Esophagus muscularis mucosa (tissue), 4 donors: ENCODE data around the gene RBM28. TPM values are rescaled to one million over a fixed set of nuclear protein-coding genes. Genes with fewer than 3 reads are reported as not detected.

Source experiments
- DNase-seq: peaks from one replicate; pipeline ENCODE4 v3.0.0-alpha.2; 2017; ENCODE audit errors: extremely low spot score
- H3K27ac ChIP-seq, 4 donors: fragments of 200-600 bp; sonication (generic); replicated peaks in 1 of 4; 1 replicate in 3 of 4; 2 replicates in 1 of 4; pipeline ENCODE4 v1.5.1; 2016 to 2019; ENCODE audit warnings: mild to moderate bottlenecking in 1 of 4
- H3K27me3 ChIP-seq, 4 donors: fragments of 200-600 bp; sonication (generic); one replicate each; pipeline versions ENCODE4 v1.5.1 to v1.6.0; 2016 to 2019
- H3K36me3 ChIP-seq, 4 donors: fragments of 200-600 bp; sonication (generic); one replicate each; pipeline ENCODE4 v1.5.1; 2016 to 2019
- H3K4me1 ChIP-seq, 4 donors: fragments of 200-600 bp; sonication (generic); one replicate each; pipeline ENCODE4 v1.5.1; 2016 to 2019
- H3K4me3 ChIP-seq, 4 donors: fragments of 200-600 bp; sonication (generic); 1 replicate in 2 of 4; 2 replicates in 2 of 4; pipeline ENCODE4 v1.5.1; 2016 to 2019; ENCODE audit warnings: mild to moderate bottlenecking in 4 of 4, moderate library complexity in 1 of 4
- H3K9me3 ChIP-seq, 4 donors: fragments of 200-600 bp; sonication (generic); 1 replicate in 3 of 4; 2 replicates in 1 of 4; pipeline ENCODE4 v1.5.1; 2016 to 2019
- EP300 ChIP-seq: sonication (generic); formaldehyde crosslinking; IDR thresholded peaks from one replicate; pipeline ENCODE4 v1.6.1; 2017; ENCODE audit warnings: antibody characterized with exemption
- POLR2A ChIP-seq: fragments of 450-650 bp; IDR thresholded peaks from one replicate; pipeline ENCODE4 v1.6.1; 2017; ENCODE audit warnings: antibody characterized with exemption, moderate library complexity, mild to moderate bottlenecking, low read depth
- POLR2AphosphoS5 ChIP-seq, 2 donors: sonication (generic); formaldehyde crosslinking; IDR thresholded peaks; one replicate each; pipeline ENCODE4 v1.6.1; 2017; ENCODE audit warnings: antibody characterized with exemption in 2 of 2
- WGBS: methylation state at CpG from one replicate; pipeline ENCODE4 v1.1.5; 2018; 5-methylcytosine and 5-hydroxymethylcytosine counted together
- intact Hi-C: fragments of 100-400 bp; cut with DNase I; formaldehyde crosslinking; loops from one replicate; pipeline ENCODE4 v1.15.1; 2023
- total RNA-seq, 4 donors: library from RNA; depleted of rRNA; stranded (reverse); fragments of >200 nt; gene quantifications; one replicate each; pipeline versions ENCODE4 v1.1.0 to v1.2.1, GENCODE V29; 2016
- TF ChIP-seq, protein P1 (sequence below), 3 experiments: fragments of 200-600 bp in 2 of 3; fragments of 450-650 bp in 1 of 3; sonication (generic) in 2 of 3; IDR thresholded peaks; one replicate each; pipeline ENCODE4 v1.5.1; 2017 to 2019; ENCODE audit warnings: antibody characterized with exemption in 3 of 3, mild to moderate bottlenecking in 2 of 3, moderate library complexity in 1 of 3

RBM28 gene
- total RNA-seq, 4 donors from 2014 or later, result 13.3 to 16.6 (median 15.0) TPM

DNA sequence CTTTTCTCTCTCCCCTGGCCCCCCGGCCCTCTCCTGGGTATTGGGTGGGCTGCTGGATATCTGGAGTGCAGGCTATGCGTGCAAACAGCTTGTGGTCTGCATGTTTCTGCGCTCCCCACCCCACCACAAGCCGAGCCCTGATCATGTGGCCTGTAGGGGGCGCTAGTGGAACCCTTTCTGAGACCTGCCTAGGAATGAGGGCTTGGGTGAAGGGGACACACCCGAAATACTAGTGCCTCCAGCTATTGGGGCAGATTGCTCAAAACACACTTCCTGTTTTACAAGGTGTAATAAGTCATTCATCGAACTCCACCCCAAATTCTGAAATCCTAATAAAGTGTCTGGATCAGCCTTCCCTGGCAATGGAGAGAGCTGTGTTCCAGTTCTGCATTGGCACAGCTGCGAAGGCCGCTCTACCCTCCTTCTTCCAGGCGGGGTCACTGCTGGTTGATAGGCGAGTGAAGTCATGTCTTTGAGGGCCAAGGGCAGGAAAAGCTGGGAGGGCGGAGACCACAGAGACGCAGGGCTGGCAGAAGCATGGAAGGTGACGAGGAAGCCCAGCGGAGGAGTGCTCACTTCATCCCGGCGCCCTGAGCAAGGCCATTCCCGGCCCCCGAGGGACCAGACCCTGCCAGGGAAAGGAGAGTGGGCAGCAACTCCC lies 37.6 kb upstream of the RBM28 start:
- Histone ChIP-seq H3K4me1 (peaks cover 0 to 6% (median 0%) of the 10 kb centered on the region in 4 donors), H3K4me3 (no peak overlapping the region), H3K36me3 (no peaks in the 10 kb centered on the region), H3K27ac (no peak overlapping the region), H3K27me3 (peaks cover 0 to 13% (median 0%) of the 10 kb centered on the region in 4 donors), H3K9me3 (no peaks in the 10 kb centered on the region)
- no peak for DNase-seq
- intact Hi-C loops, result no loop called here
- no peak for TF ChIP-seq POLR2AphosphoS5 (IDR thresholded peaks at IDR 0.05)
- TF ChIP-seq, protein P1, sequence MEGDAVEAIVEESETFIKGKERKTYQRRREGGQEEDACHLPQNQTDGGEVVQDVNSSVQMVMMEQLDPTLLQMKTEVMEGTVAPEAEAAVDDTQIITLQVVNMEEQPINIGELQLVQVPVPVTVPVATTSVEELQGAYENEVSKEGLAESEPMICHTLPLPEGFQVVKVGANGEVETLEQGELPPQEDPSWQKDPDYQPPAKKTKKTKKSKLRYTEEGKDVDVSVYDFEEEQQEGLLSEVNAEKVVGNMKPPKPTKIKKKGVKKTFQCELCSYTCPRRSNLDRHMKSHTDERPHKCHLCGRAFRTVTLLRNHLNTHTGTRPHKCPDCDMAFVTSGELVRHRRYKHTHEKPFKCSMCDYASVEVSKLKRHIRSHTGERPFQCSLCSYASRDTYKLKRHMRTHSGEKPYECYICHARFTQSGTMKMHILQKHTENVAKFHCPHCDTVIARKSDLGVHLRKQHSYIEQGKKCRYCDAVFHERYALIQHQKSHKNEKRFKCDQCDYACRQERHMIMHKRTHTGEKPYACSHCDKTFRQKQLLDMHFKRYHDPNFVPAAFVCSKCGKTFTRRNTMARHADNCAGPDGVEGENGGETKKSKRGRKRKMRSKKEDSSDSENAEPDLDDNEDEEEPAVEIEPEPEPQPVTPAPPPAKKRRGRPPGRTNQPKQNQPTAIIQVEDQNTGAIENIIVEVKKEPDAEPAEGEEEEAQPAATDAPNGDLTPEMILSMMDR (IDR thresholded peaks at IDR 0.05), result peak in 2 of 3 experiments; percentile 7 to 21
- 72% methylated on average over 19 of the region's 19 CpGs for WGBS

DNA sequence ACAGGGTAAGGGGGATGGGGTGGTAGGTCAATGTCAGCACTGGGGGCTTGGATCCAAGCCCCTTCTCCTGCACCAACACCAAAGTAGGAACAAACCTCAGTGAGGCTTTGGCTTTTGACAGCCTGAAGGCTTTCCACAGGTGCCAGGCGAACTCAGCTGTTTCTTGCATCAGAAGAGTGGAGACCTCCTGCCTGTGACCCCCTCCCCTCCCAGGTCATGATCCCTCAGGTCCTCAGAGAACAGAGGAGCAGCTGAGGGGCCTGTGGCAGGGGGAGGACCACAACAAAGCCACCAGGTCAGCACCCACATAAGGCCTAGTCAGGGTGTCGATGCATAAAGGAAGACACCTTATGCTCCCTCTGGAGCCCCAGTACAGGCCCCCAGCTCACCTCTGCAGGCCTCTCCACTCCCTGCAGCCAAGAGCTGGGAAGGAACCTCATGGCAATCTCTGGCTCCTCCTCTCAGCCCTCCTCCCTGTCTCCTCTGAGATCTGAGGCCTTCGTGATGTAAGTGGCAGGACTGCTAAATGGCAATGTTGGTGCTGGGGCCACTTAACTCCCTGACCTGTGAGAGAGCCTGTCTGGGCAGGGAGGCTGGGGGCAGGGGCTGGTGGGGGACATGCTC lies 36.9 kb upstream of the RBM28 start:
- Histone ChIP-seq H3K9me3 (no peaks in the 10 kb centered on the region), H3K4me1 (peaks cover 0 to 6% (median 0%) of the 10 kb centered on the region in 4 donors), H3K4me3 (no peak overlapping the region), H3K36me3 (no peaks in the 10 kb centered on the region), H3K27ac (no peak overlapping the region), H3K27me3 (peaks cover 0 to 13% (median 0%) of the 10 kb centered on the region in 4 donors)
- intact Hi-C loops, result no loop called here
- 89% methylated on average over 3 of the region's 3 CpGs for WGBS
- TF ChIP-seq EP300 (no peak), POLR2A (no peak), POLR2AphosphoS5 (IDR thresholded peaks at IDR 0.05) (no peak)
- TF ChIP-seq, protein P1 (IDR thresholded peaks at IDR 0.05), result no peak
- no peak for DNase-seq

DNA sequence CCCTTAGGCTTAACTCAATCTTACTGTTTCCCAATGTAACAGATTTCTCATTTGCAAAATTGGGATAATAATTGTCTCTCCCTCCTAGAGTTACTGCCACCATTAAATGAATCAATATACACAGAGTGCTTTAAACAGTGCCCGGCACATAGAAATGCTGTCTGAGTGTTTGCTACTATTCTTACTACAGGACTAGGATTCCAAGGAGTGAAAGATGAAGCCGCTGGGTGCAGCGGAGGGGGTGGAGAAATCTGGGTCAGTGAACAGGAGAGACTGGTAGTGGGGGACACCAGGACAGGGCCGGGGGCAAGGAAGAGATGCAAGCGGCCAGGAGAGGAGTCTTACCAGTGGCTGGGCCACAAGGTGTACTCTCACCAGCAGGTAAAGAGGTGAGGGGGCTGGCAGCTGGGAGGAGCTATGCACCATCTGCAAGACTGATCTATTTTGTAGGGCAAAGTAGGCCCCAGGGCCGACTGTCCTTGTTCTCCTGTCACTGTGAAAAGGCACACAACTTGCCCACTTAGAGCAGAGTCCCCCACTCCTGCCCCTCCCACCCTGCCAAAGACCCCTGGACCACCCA lies 36.3 kb upstream of the RBM28 start:
- no peaks in the 10 kb centered on the region for H3K36me3 ChIP-seq
- H3K4me1 ChIP-seq, result peaks cover 0 to 6% (median 0%) of the 10 kb centered on the region in 4 donors
- H3K4me3 ChIP-seq, result no peak overlapping the region
- H3K27ac ChIP-seq, result no peak overlapping the region
- DNase-seq, result no peak
- peaks cover 0 to 13% (median 0%) of the 10 kb centered on the region in 4 donors for H3K27me3 ChIP-seq
- WGBS, result 94% methylated on average over 5 of the region's 6 CpGs
- intact Hi-C loops, result no loop called here
- TF ChIP-seq EP300 (no peak), POLR2AphosphoS5 (IDR thresholded peaks at IDR 0.05) (no peak), POLR2A (no peak)
- TF ChIP-seq, protein P1 (IDR thresholded peaks at IDR 0.05), result no peak
- no peaks in the 10 kb centered on the region for H3K9me3 ChIP-seq

DNA sequence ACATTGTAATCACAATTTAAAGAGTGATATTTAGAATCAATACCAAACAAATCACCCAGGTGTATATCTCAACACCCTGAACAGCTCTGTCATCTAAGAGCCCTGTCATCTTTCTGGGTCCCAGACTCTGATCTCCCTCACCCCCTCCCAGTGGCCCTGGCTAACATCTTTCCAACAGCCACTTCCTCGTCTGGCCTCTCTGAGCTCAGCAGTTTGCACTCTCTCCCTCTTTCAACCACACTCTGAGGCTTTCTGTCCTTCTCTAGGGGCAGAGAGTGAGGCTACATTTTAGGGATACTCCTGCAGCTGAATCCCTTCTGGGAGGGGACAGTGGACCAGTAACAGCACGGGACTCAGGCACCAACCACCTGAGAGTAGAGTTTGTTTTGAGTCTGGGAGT lies 34.9 kb upstream of the RBM28 start:
- Histone ChIP-seq H3K9me3 (no peaks in the 10 kb centered on the region), H3K27ac (no peak overlapping the region), H3K27me3 (peaks cover 0 to 13% (median 0%) of the 10 kb centered on the region in 4 donors), H3K4me3 (no peak overlapping the region), H3K4me1 (peaks cover 0 to 6% (median 0%) of the 10 kb centered on the region in 4 donors), H3K36me3 (no peaks in the 10 kb centered on the region)
- intact Hi-C loops, result no loop called here
- TF ChIP-seq, protein P1 (IDR thresholded peaks at IDR 0.05), result no peak
- TF ChIP-seq EP300 (no peak), POLR2AphosphoS5 (IDR thresholded peaks at IDR 0.05) (no peak), POLR2A (no peak)
- no peak for DNase-seq
- 41% methylated on average over 2 of the region's 2 CpGs for WGBS
